SK-N-SH treated with all-trans-retinoic acid at 6 μM for 48 hours (cell line): Measurements from ENCODE around the gene ADK.

Experiments used
- BACH2 ChIP-seq: fragments of 250-450 bp; sonication (Bioruptor Pico); IDR thresholded peaks from 2 replicates; pipeline ENCODE4 v1.9.0; 2021; ENCODE audit warnings: mild to moderate bottlenecking, borderline replicate concordance
- CSRNP3 ChIP-seq: fragments of 250-450 bp; sonication (Bioruptor Pico); IDR thresholded peaks from 2 replicates; pipeline ENCODE4 v1.5.1; 2021; ENCODE audit warnings: mild to moderate bottlenecking, moderate library complexity
- ISL1 ChIP-seq: fragments of 250-450 bp; sonication (Bioruptor Pico); IDR thresholded peaks from 2 replicates; pipeline ENCODE4 v2.1.2; 2022; ENCODE audit warnings: mild to moderate bottlenecking, moderate library complexity
- OSR1 ChIP-seq: fragments of 250-450 bp; sonication (Bioruptor Pico); IDR thresholded peaks from 2 replicates; pipeline ENCODE4 v1.8.0; 2022; ENCODE audit warnings: moderate library complexity, mild to moderate bottlenecking, inconsistent platforms
- TCF4 ChIP-seq: fragments of 250-450 bp; sonication (Bioruptor Pico); IDR thresholded peaks from 2 replicates; pipeline ENCODE4 v1.8.0; 2021; ENCODE audit warnings: mild to moderate bottlenecking, moderate library complexity, borderline replicate concordance
- ZC3H10 ChIP-seq: fragments of 250-450 bp; sonication (Bioruptor Pico); IDR thresholded peaks from 2 replicates; pipeline ENCODE4 v1.5.1; 2021; ENCODE audit warnings: mild to moderate bottlenecking, moderate library complexity
- ZFP3 ChIP-seq: fragments of 250-450 bp; sonication (Bioruptor Pico); IDR thresholded peaks from 2 replicates; pipeline ENCODE4 v1.5.0; 2020; ENCODE audit warnings: mild to moderate bottlenecking, moderate library complexity
- TF ChIP-seq, protein P1 (sequence below): fragments of 250-450 bp; sonication (Bioruptor Pico); IDR thresholded peaks from 2 replicates; pipeline ENCODE4 v1.5.1; 2020; ENCODE audit warnings: low read depth, mild to moderate bottlenecking, moderate library complexity
- TF ChIP-seq, protein P2 (sequence below): fragments of 250-450 bp; sonication (Bioruptor Pico); IDR thresholded peaks from 2 replicates; pipeline ENCODE4 v1.8.0; 2020; ENCODE audit warnings: mild to moderate bottlenecking, moderate library complexity, borderline replicate concordance

DNA sequence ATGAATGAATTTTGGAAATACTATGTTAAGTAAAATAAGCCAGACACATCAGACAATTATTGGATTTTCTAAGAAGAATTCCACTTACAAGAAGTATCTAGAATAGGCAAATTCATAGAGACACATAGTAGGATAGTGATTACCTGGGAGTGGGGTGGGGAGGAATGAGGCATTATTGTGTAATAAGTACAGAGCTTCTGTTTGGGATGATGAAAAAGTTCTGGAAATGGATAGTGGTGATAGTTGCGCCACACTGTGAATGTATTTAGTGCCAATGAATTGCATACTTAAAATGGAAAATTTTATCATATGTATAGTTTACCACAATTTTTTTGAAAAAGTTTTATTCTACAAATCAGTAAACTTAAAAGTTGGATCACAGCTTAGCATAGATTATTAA is 378.2 kb downstream of the ADK start:
- TF ChIP-seq BACH2 (CRISPR knock-in tag) (no peak), ZFP3 (CRISPR knock-in tag) (no peak), ISL1 (no peak), TCF4 (CRISPR knock-in tag) (no peak), ZC3H10 (no peak), OSR1 (CRISPR knock-in tag) (no peak), CSRNP3 (no peak)
- TF ChIP-seq, protein P1, sequence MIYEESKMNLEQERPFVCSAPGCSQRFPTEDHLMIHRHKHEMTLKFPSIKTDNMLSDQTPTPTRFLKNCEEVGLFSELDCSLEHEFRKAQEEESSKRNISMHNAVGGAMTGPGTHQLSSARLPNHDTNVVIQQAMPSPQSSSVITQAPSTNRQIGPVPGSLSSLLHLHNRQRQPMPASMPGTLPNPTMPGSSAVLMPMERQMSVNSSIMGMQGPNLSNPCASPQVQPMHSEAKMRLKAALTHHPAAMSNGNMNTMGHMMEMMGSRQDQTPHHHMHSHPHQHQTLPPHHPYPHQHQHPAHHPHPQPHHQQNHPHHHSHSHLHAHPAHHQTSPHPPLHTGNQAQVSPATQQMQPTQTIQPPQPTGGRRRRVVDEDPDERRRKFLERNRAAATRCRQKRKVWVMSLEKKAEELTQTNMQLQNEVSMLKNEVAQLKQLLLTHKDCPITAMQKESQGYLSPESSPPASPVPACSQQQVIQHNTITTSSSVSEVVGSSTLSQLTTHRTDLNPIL (CRISPR knock-in tag): no peak
- TF ChIP-seq, protein P2, sequence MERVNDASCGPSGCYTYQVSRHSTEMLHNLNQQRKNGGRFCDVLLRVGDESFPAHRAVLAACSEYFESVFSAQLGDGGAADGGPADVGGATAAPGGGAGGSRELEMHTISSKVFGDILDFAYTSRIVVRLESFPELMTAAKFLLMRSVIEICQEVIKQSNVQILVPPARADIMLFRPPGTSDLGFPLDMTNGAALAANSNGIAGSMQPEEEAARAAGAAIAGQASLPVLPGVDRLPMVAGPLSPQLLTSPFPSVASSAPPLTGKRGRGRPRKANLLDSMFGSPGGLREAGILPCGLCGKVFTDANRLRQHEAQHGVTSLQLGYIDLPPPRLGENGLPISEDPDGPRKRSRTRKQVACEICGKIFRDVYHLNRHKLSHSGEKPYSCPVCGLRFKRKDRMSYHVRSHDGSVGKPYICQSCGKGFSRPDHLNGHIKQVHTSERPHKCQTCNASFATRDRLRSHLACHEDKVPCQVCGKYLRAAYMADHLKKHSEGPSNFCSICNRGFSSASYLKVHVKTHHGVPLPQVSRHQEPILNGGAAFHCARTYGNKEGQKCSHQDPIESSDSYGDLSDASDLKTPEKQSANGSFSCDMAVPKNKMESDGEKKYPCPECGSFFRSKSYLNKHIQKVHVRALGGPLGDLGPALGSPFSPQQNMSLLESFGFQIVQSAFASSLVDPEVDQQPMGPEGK (CRISPR knock-in tag): no peak
